Heart left ventricle (tissue), 13 donors: ENCODE measurements around the gene OXSR1.

Experiments
- POLR2A ChIP-seq, 2 donors: fragments of 450-650 bp; IDR thresholded peaks; one replicate each; pipeline ENCODE4 v1.6.1; 2017; ENCODE audit warnings: antibody characterized with exemption in 2 of 2, mild to moderate bottlenecking in 2 of 2, moderate library complexity in 2 of 2
- TF ChIP-seq, protein P1 (sequence below), 12 donors: fragments of 200-600 bp; sonication (generic) in 4 of 12; IDR thresholded peaks; one replicate each; pipeline versions ENCODE4 v1.5.0 to v1.8.0; 2018 to 2022; ENCODE audit warnings: antibody characterized with exemption in 12 of 12, mild to moderate bottlenecking in 5 of 12
- donor health status: ischemic (EF 13 %, LVEDD 7.1; RV severe dilation, severe dysfunction).
- donor health status: DM: no; HTN: yes; CAD: no.
- donor health status: DM: no; HTN: no; CAD: no.
- donor health status: ischemic (EF 25% LVEDD 6.9; RV normal size, moderate dysfunction).
- donor health status: ischemic (EF 25% LVEDD 5.7; RV mildly dilated, moderate dysfunction).
- donor health status: ischemic (EF 35%, LVEDD 5.7; RV mildly dilated, moderate dysfunction).
- donor health status: nonischemic (EF 11% LVEDD 7.7; RV severe dilation, severe dysfunction).
- donor health status: DM: yes; HTN: yes; CAD: no.
- donor health status: PGD.
- donor health status: ischemic (EF 29% LVEDD 5.4; RV normal size, mild dysfunction).
- donor health status: nonischemic (EF 23%, LVEDD 6.1; RV moderate dilation, normal function).

DNA sequence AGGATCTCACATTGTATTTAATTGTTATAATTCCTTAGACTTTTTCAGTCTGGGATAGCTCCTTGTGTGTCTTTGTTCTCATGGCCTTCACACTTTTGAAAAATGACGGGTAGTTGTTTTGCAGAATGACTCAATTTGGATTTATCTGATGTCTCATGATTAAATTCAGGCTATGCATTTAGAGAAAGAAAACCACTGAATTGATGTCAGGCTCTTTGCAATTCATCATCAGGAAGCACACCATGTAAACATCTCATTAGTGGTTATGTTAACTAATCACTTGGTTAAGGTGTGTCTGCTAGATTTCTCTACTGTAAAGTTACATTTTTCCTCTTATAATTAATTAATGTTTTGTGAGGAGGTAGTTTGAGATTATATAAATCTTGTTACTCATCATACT, 92.2 kb downstream of the OXSR1 start:
- TF ChIP-seq POLR2A (IDR thresholded peaks at IDR 0.05), result no peak
- TF ChIP-seq, protein P1, sequence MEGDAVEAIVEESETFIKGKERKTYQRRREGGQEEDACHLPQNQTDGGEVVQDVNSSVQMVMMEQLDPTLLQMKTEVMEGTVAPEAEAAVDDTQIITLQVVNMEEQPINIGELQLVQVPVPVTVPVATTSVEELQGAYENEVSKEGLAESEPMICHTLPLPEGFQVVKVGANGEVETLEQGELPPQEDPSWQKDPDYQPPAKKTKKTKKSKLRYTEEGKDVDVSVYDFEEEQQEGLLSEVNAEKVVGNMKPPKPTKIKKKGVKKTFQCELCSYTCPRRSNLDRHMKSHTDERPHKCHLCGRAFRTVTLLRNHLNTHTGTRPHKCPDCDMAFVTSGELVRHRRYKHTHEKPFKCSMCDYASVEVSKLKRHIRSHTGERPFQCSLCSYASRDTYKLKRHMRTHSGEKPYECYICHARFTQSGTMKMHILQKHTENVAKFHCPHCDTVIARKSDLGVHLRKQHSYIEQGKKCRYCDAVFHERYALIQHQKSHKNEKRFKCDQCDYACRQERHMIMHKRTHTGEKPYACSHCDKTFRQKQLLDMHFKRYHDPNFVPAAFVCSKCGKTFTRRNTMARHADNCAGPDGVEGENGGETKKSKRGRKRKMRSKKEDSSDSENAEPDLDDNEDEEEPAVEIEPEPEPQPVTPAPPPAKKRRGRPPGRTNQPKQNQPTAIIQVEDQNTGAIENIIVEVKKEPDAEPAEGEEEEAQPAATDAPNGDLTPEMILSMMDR (IDR thresholded peaks at IDR 0.05), result no peak
